GM23338 (cell line): Measurements from ENCODE around the gene PDCD10.

Experiments
- CREB1 ChIP-seq: fragments of 250-450 bp; sonication (Bioruptor Pico); IDR thresholded peaks from 2 replicates; pipeline ENCODE4 v1.5.0; 2020; ENCODE audit warnings: low read depth, mild to moderate bottlenecking, moderate library complexity
- ETS1 ChIP-seq: IDR thresholded peaks from 2 replicates; pipeline ENCODE4 v1.6.1; 2016; ENCODE audit warnings: antibody characterized with exemption
- EZH2 ChIP-seq: fragments of 200-600 bp; sonication (generic); IDR thresholded peaks from one replicate; pipeline ENCODE4 v1.8.0; 2017; ENCODE audit warnings: antibody characterized with exemption, mild to moderate bottlenecking, low read depth; ENCODE audit not compliant: unreplicated experiment
- NANOG ChIP-seq: IDR thresholded peaks from 2 replicates; pipeline ENCODE4 v1.6.1; 2016; ENCODE audit warnings: antibody characterized with exemption, borderline replicate concordance
- TF ChIP-seq, protein P1 (sequence below), 2 experiments: fragments of 200-600 bp in 1 of 2; sonication (generic) in 1 of 2; conservative IDR thresholded peaks; 2 replicates each; pipeline versions ENCODE4 v1.5.1 to v1.6.1; 2016 to 2017; ENCODE audit warnings: antibody characterized with exemption in 2 of 2, low read depth in 2 of 2, mild to moderate bottlenecking in 2 of 2, moderate library complexity in 1 of 2

DNA sequence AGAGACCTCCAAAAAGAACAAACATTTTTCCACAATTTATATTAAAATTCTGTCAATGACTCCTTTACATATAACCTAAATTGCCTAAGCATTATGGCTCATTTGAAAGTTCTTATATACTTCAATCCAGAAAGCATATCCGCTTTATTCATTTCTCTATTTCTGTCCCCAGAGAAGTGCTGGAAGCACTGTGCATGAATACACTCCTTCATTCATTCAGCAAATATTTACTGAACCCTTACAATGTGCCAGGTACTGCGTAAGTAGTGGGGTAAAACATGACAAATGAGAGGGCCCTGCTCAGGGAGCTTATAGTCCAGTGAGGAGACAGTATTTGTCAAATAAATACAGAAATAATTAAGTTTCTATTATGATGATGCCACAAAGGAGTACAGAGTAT is 3.3 kb downstream of the PDCD10 start:
- TF ChIP-seq, protein P1, sequence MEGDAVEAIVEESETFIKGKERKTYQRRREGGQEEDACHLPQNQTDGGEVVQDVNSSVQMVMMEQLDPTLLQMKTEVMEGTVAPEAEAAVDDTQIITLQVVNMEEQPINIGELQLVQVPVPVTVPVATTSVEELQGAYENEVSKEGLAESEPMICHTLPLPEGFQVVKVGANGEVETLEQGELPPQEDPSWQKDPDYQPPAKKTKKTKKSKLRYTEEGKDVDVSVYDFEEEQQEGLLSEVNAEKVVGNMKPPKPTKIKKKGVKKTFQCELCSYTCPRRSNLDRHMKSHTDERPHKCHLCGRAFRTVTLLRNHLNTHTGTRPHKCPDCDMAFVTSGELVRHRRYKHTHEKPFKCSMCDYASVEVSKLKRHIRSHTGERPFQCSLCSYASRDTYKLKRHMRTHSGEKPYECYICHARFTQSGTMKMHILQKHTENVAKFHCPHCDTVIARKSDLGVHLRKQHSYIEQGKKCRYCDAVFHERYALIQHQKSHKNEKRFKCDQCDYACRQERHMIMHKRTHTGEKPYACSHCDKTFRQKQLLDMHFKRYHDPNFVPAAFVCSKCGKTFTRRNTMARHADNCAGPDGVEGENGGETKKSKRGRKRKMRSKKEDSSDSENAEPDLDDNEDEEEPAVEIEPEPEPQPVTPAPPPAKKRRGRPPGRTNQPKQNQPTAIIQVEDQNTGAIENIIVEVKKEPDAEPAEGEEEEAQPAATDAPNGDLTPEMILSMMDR (conservative IDR thresholded peaks at IDR 0.05; ENCODE audit: low read depth in 2 of 2) = no peak
- TF ChIP-seq EZH2 = no peak
- no peak for TF ChIP-seq NANOG
- no peak for TF ChIP-seq ETS1
- TF ChIP-seq CREB1 (CRISPR knock-in tag) = no peak
